ENCODE measurements around the gene ATP5F1E.

The ATP5F1E gene

GRCh38 chr20:58993332-58994248 lies 38.5 kb downstream of the ATP5F1E start:
- H3K27me3 ChIP-seq (ENCODE audit: insufficient read depth, low read length, poor library complexity, severe bottlenecking): no peaks in the 10 kb centered on the region
- no peaks in the 10 kb centered on the region for H3K9me2 ChIP-seq (replicated peaks; ENCODE audit: low read depth, low read length)
- H3K36me3 ChIP-seq (ENCODE audit: insufficient read depth, low read length): peaks cover 77% of the 10 kb centered on the region
- H3F3A ChIP-seq (ENCODE audit: low read depth): no peaks in the 10 kb centered on the region
- TF ChIP-seq EZH2phosphoT487 (IDR thresholded peaks at IDR 0.05; ENCODE audit: borderline replicate concordance): no peak
- TF ChIP-seq, protein P1, sequence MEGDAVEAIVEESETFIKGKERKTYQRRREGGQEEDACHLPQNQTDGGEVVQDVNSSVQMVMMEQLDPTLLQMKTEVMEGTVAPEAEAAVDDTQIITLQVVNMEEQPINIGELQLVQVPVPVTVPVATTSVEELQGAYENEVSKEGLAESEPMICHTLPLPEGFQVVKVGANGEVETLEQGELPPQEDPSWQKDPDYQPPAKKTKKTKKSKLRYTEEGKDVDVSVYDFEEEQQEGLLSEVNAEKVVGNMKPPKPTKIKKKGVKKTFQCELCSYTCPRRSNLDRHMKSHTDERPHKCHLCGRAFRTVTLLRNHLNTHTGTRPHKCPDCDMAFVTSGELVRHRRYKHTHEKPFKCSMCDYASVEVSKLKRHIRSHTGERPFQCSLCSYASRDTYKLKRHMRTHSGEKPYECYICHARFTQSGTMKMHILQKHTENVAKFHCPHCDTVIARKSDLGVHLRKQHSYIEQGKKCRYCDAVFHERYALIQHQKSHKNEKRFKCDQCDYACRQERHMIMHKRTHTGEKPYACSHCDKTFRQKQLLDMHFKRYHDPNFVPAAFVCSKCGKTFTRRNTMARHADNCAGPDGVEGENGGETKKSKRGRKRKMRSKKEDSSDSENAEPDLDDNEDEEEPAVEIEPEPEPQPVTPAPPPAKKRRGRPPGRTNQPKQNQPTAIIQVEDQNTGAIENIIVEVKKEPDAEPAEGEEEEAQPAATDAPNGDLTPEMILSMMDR (conservative IDR thresholded peaks at IDR 0.05; ENCODE audit: low read length): no peak
- no peak overlapping the region for H2AFZ ChIP-seq (ENCODE audit: low read length)
- no peaks in the 10 kb centered on the region for H3K9me3 ChIP-seq (ENCODE audit: insufficient read depth, low read depth, low read length)
- H3K79me2 ChIP-seq (ENCODE audit: insufficient read depth, low read length): no peaks in the 10 kb centered on the region
- no peak overlapping the region for H3K9ac ChIP-seq (ENCODE audit: low read depth, low read length, poor library complexity, severe bottlenecking)
- no peak overlapping the region for H3K4me3 ChIP-seq (ENCODE audit: low read length, poor library complexity, severe bottlenecking)
- H3K4me1 ChIP-seq (ENCODE audit: insufficient read depth, low read length, poor library complexity, severe bottlenecking): no peaks in the 10 kb centered on the region
- H3K4me2 ChIP-seq (ENCODE audit: low read depth, low read length, poor library complexity, severe bottlenecking): no peak overlapping the region
- H4K20me1 ChIP-seq (ENCODE audit: insufficient read depth, low read length, poor library complexity, severe bottlenecking): no peaks in the 10 kb centered on the region

GRCh38 chr20:58992911-58993310 lies 39.2 kb downstream of the ATP5F1E start:
- TF ChIP-seq EZH2phosphoT487 (IDR thresholded peaks at IDR 0.05; ENCODE audit: borderline replicate concordance): no peak
- TF ChIP-seq, protein P1 (conservative IDR thresholded peaks at IDR 0.05; ENCODE audit: low read length): no peak
- H3K9ac ChIP-seq (ENCODE audit: low read depth, low read length, poor library complexity, severe bottlenecking): no peak overlapping the region
- peaks cover 84% of the 10 kb centered on the region for H3K36me3 ChIP-seq (ENCODE audit: insufficient read depth, low read length)
- H3K27me3 ChIP-seq (ENCODE audit: insufficient read depth, low read length, poor library complexity, severe bottlenecking): no peaks in the 10 kb centered on the region
- no peaks in the 10 kb centered on the region for H4K20me1 ChIP-seq (ENCODE audit: insufficient read depth, low read length, poor library complexity, severe bottlenecking)
- no peaks in the 10 kb centered on the region for H3F3A ChIP-seq (ENCODE audit: low read depth)
- H3K4me3 ChIP-seq (ENCODE audit: low read length, poor library complexity, severe bottlenecking): no peak overlapping the region
- no peak overlapping the region for H3K4me2 ChIP-seq (ENCODE audit: low read depth, low read length, poor library complexity, severe bottlenecking)
- H3K4me1 ChIP-seq (ENCODE audit: insufficient read depth, low read length, poor library complexity, severe bottlenecking): no peaks in the 10 kb centered on the region
- no peak overlapping the region for H2AFZ ChIP-seq (ENCODE audit: low read length)
- no peaks in the 10 kb centered on the region for H3K9me3 ChIP-seq (ENCODE audit: insufficient read depth, low read depth, low read length)
- no peaks in the 10 kb centered on the region for H3K9me2 ChIP-seq (replicated peaks; ENCODE audit: low read depth, low read length)
- H3K79me2 ChIP-seq (ENCODE audit: insufficient read depth, low read length): peaks cover 4% of the 10 kb centered on the region; the same call in 1 of the 2 replicates

GRCh38 chr20:58991715-58992114 lies 40.4 kb downstream of the ATP5F1E start:
- TF ChIP-seq, protein P1 (conservative IDR thresholded peaks at IDR 0.05; ENCODE audit: low read length): no peak
- TF ChIP-seq EZH2phosphoT487 (IDR thresholded peaks at IDR 0.05; ENCODE audit: borderline replicate concordance): no peak
- Histone ChIP-seq H3K9ac (ENCODE audit: low read depth, low read length, poor library complexity, severe bottlenecking) (no peak overlapping the region), H3K9me3 (ENCODE audit: insufficient read depth, low read depth, low read length) (no peaks in the 10 kb centered on the region), H3F3A (ENCODE audit: low read depth) (no peaks in the 10 kb centered on the region), H3K27me3 (ENCODE audit: insufficient read depth, low read length, poor library complexity, severe bottlenecking) (no peaks in the 10 kb centered on the region), H3K9me2 (replicated peaks; ENCODE audit: low read depth, low read length) (no peaks in the 10 kb centered on the region), H3K4me3 (ENCODE audit: low read length, poor library complexity, severe bottlenecking) (no peak overlapping the region), H3K36me3 (ENCODE audit: insufficient read depth, low read length) (peaks cover 96% of the 10 kb centered on the region), H3K4me2 (ENCODE audit: low read depth, low read length, poor library complexity, severe bottlenecking) (no peak overlapping the region), H2AFZ (ENCODE audit: low read length) (no peak overlapping the region), H3K79me2 (ENCODE audit: insufficient read depth, low read length) (peaks cover 5% of the 10 kb centered on the region; the same call in 1 of the 2 replicates), H3K4me1 (ENCODE audit: insufficient read depth, low read length, poor library complexity, severe bottlenecking) (no peaks in the 10 kb centered on the region), H4K20me1 (ENCODE audit: insufficient read depth, low read length, poor library complexity, severe bottlenecking) (peaks cover 4% of the 10 kb centered on the region)
